Left ventricle myocardium inferior (tissue), 1 donor: ENCODE measurements around the gene TAS2R38. TPM values are rescaled to one million over a fixed set of nuclear protein-coding genes. Genes with fewer than 3 reads are reported as not detected.

Experiments used
- DNase-seq: peaks from one replicate; pipeline ENCODE4 v3.0.0-alpha.2; 2020
- H3K27ac ChIP-seq: fragments of 200-600 bp; replicated peaks from 2 replicates; pipeline ENCODE4 v1.8.0; 2021
- H3K27me3 ChIP-seq: fragments of 200-600 bp; 2 replicates; pipeline ENCODE4 v1.8.0; 2021; ENCODE audit warnings: low read depth
- H3K36me3 ChIP-seq: fragments of 200-600 bp; 2 replicates; pipeline ENCODE4 v1.8.0; 2021
- H3K4me1 ChIP-seq: fragments of 200-600 bp; 2 replicates; pipeline ENCODE4 v1.8.0; 2021
- H3K4me3 ChIP-seq: fragments of 200-600 bp; 2 replicates; pipeline ENCODE4 v1.8.0; 2021; ENCODE audit warnings: mild to moderate bottlenecking, moderate library complexity
- H3K9me3 ChIP-seq: fragments of 200-600 bp; replicated peaks from 2 replicates; pipeline ENCODE4 v1.8.0; 2021
- CTCF ChIP-seq: fragments of 200-600 bp; IDR thresholded peaks from 2 replicates; pipeline ENCODE4 v1.8.0; 2021; ENCODE audit warnings: antibody characterized with exemption, mild to moderate bottlenecking, borderline replicate concordance
- intact Hi-C: fragments of 100-400 bp; cut with micrococcal nuclease; formaldehyde crosslinking; loops from one replicate; pipeline ENCODE4 v1.11.0; 2022
- total RNA-seq: library from RNA; stranded (reverse); fragmentation: NEBNext Ultra II Directional; extraction: Animal tissue kit (Norgen Biotek cat#: 25700); gene quantifications from one replicate; pipeline ENCODE4 v1.2.1, GENCODE V29; 2021
- donor health status: DM: no; HTN: yes; CAD: no; lungs with severe emphysema.

Gene TAS2R38
- total RNA-seq, 1 donor from 2014 or later, result not detected

- DNase-seq, result no peak
- H3K4me1 ChIP-seq, result no peaks in the 10 kb centered on the region
- no peaks in the 10 kb centered on the region for H3K27me3 ChIP-seq
- peaks cover 7% of the 10 kb centered on the region for H3K9me3 ChIP-seq
- intact Hi-C loops, result no loop called here
- H3K27ac ChIP-seq, result no peak overlapping the region
- TF ChIP-seq CTCF, result no peak
- H3K36me3 ChIP-seq, result no peaks in the 10 kb centered on the region
- H3K4me3 ChIP-seq, result no peak overlapping the region
These were observed 25.6 kb upstream of the TAS2R38 start for GRCh38 chr7:141999058-141999623.

GRCh38 chr7:141993354-141993753 is 19.8 kb upstream of the TAS2R38 start:
- no peak for DNase-seq
- Histone ChIP-seq H3K36me3 (no peaks in the 10 kb centered on the region), H3K9me3 (no peaks in the 10 kb centered on the region), H3K4me1 (no peaks in the 10 kb centered on the region), H3K4me3 (no peak overlapping the region), H3K27ac (no peak overlapping the region), H3K27me3 (no peaks in the 10 kb centered on the region)
- TF ChIP-seq CTCF, result no peak
- intact Hi-C loops, result no loop called here

GRCh38 chr7:141992688-141993087 is 19.1 kb upstream of the TAS2R38 start:
- intact Hi-C loops, result no loop called here
- no peaks in the 10 kb centered on the region for H3K4me1 ChIP-seq
- H3K36me3 ChIP-seq, result no peaks in the 10 kb centered on the region
- no peak overlapping the region for H3K27ac ChIP-seq
- no peak overlapping the region for H3K4me3 ChIP-seq
- no peak for TF ChIP-seq CTCF
- peaks cover 6% of the 10 kb centered on the region for H3K27me3 ChIP-seq
- no peaks in the 10 kb centered on the region for H3K9me3 ChIP-seq
- no peak for DNase-seq

GRCh38 chr7:141992156-141992555 is 18.6 kb upstream of the TAS2R38 start:
- Histone ChIP-seq H3K27ac (no peak overlapping the region), H3K4me3 (no peak overlapping the region), H3K9me3 (no peaks in the 10 kb centered on the region), H3K36me3 (no peaks in the 10 kb centered on the region), H3K27me3 (peaks cover 9% of the 10 kb centered on the region), H3K4me1 (no peaks in the 10 kb centered on the region)
- intact Hi-C loops, result no loop called here
- no peak for DNase-seq
- no peak for TF ChIP-seq CTCF

- Histone ChIP-seq H3K36me3 (no peaks in the 10 kb centered on the region), H3K9me3 (no peaks in the 10 kb centered on the region), H3K4me3 (no peak overlapping the region), H3K27me3 (peaks cover 9% of the 10 kb centered on the region), H3K27ac (no peak overlapping the region), H3K4me1 (no peaks in the 10 kb centered on the region)
- TF ChIP-seq CTCF, result no peak
- intact Hi-C loops, result no loop called here
- DNase-seq, result no peak
These were observed 17.6 kb upstream of the TAS2R38 start for GRCh38 chr7:141991140-141991539.
